ENCODE results near the gene CYP27C1.
"Not testable (repeated sequence)": the region's sequence is repeated elsewhere in the genome, so short reads cannot be mapped to it uniquely, and the experiment has no call there.

CYP27C1 gene

GRCh38 chr2:127226132-127226519, 6.0 kb upstream of the CYP27C1 start:
- Histone ChIP-seq H3K27ac (peak overlapping the region in 14 of 21 experiments; percentile 10 to 73 (median 50)), H3K4me3 (peak overlapping the region in 1 of 7 experiments; percentile 4)

- no peak overlapping the region for H3K4me3 ChIP-seq
- H3K27ac ChIP-seq = peak overlapping the region in 6 of 21 experiments; percentile 10 to 73 (median 29)
Measured at GRCh38 chr2:127225186-127225960, 5.3 kb upstream of the CYP27C1 start.

DNA sequence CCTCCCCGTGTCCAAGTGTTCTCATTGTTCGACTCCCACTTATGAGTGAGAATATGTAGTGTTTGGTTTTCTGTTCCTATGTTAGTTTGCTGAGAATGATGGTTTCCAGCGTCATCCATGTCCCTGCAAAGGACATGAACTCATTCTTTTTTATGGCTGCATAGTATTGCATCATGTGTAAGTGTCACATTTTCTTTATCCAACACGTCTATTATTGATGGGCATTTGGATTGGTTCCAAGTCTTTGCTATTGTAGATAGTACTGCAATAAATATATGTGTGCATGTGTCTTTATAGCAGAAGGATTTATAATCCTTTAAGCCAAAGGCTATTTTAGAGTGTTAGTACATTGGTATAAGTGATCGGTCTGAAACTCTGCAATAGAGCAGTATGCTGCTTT, 4.0 kb upstream of the CYP27C1 start:
- H3K4me3 ChIP-seq, H3K27ac ChIP-seq: not testable (repeated sequence)

DNA sequence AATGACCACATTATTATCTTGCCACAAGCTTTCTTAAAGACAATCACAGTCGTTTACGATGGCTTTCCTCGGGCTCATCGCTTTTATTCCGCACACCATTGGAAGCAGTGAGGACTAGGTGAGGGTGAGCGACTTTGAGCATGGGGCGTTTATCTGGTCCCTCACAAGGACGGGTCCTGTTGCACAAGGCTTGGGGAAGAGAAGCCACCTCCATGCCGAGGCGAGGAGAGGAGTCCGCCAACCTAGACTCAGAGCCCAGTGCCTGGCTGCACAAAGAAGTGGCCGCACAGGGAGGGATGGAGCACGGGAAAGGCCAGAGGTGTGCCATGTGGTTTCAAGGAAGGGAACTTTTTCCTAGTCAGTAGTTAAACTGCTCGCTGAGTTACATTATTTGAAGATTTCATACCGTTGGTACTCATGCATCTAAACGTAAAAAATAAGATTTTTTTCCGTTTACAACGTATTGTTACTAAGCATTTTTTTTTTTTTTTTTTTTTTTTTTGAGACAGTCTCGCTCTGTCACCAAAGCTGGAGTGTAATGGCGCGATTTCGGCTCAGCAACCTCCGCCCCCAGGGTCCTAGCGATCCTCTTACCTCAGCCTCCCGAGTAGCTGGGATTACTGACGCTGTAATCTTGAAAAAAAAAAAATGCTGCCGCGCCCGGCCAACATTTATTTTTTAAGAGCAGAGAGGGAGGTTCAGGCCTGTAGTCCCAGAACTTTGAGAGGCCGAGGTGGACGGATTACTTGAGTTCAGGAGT, 849 bp upstream of the CYP27C1 start:
- H3K27ac ChIP-seq = peak overlapping the region in 14 of 21 experiments; percentile 8 to 99 (median 92)
- peak overlapping the region in 5 of 7 experiments; percentile 46 to 59 (median 53) for H3K4me3 ChIP-seq

DNA sequence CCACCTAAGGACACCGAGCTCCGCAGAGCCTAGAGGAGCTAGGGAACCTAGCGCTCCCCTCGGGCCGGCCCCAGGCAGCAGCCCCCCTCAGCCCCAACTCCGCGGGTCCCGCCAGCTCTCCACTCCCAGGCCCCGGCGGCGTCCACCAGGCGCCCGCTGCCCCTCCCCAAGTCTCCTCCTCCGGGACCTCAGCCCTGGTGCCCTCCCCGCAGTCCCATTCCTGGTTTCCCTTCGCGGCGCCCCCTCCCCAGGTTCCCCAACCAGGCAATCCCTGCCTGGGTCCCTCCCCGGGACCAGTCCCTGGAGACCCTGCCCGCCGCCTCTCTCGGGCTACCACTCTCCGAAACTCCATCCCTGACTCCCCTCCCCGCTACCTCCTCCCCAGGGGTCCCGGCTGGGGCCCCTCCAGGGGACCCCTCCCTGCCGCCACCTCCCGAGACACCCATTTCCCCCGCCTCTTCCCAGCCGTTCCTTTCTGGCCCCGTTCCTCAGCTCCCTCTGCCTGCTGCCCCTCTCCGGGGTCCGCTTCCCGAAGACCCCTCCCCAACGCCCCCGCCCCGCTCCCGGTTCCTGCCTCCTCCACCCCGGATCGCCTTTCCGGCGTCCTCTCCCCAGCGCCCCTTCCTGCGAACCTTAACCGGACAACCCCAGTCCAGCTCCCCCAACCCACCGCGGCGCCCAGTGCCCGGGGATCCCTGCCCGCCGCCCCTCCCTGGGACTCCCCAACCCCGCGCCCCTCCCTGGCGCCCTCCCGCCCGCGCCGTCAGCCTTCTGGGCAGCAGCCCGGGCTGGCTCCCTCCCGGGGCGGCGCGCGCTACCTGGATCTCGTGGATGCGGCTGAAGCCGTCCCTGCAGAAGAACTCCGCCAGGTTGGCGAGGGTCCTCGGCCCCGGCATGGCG, 678 bp downstream of the CYP27C1 start:
- Histone ChIP-seq H3K4me3 (peak overlapping the region; percentile 31 to 59 (median 53)), H3K27ac (peak overlapping the region; percentile 78 to 99 (median 89))

DNA sequence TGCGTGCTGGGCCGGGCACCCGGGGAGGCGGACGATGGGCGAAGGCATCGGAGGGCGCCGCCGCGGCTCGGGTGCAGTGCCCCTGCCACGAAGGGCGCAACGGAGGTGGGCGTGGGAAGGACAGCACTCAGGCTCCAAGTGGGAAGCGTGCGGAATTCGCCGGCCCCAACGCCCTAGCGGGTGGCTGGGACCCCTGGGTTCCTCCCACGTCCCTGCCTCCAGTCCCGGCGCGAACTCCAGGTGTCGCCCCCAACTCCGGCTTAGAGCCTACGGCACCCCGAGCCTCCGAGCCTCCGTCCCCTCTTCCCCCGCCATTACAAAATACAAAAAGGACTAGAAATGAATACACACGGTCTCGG, 1.3 kb downstream of the CYP27C1 start:
- Histone ChIP-seq H3K4me3 (peak overlapping the region; percentile 31 to 59 (median 53)), H3K27ac (peak overlapping the region; percentile 78 to 99 (median 89))

DNA sequence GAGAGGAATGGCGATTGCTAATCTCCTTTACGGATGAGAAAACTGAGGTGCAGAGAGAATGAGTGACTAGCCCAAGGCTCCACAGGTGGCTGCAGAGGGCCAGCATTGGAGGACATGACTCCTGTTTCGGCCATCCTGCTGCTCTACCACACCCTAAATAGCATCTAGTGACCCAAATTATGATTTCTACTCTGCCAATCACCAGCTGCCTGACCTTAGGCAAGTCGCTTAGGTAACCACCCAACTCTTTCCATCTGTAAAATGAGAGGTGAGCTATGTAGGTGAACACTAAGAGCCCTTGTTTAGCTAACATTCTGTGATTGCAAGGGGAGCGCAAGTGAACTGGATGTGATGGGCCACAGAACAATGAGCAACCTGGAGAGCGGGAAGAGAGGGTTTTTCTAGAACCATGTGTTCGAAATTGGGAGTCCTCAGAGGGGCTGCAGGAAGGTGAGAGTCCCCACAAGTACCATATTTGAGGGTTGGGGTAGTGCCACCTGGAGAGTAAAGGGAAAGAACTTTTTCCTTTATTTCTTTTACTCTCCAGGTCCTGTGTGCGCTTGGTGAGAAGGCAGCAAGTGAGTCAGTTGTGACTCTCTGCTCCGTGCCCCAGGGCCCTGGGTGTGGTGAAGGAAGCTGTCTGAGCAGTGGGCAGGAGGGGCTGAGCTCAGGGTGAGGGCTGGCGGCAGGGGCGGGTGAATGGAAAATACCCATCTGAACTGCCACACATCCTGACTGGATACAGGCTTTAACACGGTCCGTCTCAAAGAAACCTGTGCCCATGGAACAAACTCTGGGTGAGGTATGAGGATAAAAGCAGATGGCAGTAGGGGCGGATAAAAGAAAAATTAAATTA, 2.4 kb downstream of the CYP27C1 start:
- H3K4me3 ChIP-seq = peak overlapping the region in 3 of 7 experiments; percentile 51 to 59 (median 58)
- peak overlapping the region; percentile 1 to 99 (median 89) for H3K27ac ChIP-seq

DNA sequence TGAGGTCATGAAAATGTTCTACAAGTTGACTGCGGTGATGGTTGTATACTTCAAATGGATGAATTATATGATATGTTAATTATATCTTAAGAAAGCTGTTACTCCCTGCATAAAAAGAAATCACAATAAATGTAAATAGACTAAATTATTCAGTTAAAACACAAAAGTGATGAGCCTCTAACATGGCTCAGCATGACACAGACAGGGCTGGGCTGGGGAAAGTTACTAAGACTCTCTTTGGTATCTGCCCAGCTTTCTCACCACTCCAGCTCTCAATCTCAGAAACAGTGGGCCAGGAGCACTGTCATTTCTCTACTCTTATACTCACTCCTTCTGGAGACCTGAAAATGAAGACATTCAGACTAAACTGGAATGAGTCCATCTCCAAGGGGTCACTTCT, 3.5 kb downstream of the CYP27C1 start:
- no peak overlapping the region for H3K4me3 ChIP-seq

GRCh38 chr2:127216095-127216494, 4.0 kb downstream of the CYP27C1 start:
- H3K4me3 ChIP-seq = no peak overlapping the region
- peak overlapping the region in 3 of 21 experiments; percentile 73 to 98 (median 79) for H3K27ac ChIP-seq

More for the DNA sequence above, 3.5 kb downstream of the CYP27C1 start:
- H3K27ac ChIP-seq = peak overlapping the region in 15 of 21 experiments; percentile 35 to 98 (median 76)

- H3K27ac ChIP-seq, H3K4me3 ChIP-seq: not testable (repeated sequence)
Measured at GRCh38 chr2:127214201-127214600, 5.9 kb downstream of the CYP27C1 start.

DNA sequence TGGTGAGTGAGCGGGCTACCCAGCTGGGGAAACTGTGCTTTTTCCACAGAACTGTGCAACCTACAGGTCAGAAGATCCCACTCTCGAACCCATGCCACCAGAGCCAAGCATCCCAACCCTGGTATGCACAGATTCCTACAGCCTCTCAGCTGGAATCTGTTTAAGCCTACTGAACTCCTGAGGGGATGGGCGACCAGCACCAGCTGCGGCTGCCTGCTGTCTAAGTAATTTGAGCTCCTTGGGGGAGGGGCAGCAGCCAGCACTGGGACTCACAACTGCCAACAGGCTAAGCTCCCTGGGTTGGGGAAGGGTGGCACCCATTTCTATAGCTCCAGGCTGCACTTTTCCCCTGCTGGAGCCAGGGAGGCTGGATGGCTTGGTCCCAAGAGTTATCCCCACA, 11.8 kb downstream of the CYP27C1 start:
- Histone ChIP-seq H3K4me3 (no peak overlapping the region), H3K27ac (no peak overlapping the region)

DNA sequence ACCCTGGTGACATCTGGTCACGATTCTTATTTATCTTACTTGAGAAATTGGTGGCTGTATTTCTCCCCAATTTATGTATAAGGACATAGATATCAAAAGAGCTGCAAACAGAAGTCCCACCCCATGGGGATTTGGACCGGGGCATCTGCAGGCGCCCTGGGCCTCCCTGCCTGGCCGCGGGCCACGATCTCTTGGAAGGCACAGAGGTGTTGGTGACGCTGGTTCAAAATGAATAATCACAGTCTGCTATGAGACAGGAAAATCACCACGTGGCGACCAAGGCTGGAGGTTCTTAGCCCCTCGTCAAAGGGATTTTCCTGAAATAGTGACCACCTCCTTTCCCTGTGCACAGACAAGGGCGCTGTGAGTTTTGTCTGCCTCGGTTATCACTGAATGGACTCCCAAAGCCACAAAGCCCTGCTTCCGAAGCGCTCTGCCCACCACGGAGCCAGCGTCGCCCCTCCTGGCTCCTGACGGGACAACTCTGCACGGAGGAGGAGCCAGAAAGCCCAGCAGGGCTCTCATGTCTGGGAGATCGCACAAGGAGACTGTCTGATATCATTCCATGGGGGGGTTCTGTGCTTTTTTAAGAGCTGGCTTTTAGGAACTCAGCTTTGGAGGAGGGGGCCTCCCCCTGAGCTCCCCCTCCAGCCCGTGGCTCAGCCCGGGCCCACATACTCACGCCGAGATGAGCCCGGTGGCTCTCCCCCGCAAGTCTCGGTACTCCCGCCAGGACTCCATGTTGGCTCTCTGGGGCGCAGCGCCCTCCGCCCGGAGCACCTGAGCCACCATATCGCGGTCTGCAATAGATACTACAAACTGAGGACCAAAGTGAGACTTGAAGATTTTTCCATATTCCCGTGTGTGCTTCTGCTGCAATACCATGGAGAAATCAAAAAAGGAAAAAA, 14.6 kb downstream of the CYP27C1 start:
- no peak overlapping the region for H3K27ac ChIP-seq
- no peak overlapping the region for H3K4me3 ChIP-seq

DNA sequence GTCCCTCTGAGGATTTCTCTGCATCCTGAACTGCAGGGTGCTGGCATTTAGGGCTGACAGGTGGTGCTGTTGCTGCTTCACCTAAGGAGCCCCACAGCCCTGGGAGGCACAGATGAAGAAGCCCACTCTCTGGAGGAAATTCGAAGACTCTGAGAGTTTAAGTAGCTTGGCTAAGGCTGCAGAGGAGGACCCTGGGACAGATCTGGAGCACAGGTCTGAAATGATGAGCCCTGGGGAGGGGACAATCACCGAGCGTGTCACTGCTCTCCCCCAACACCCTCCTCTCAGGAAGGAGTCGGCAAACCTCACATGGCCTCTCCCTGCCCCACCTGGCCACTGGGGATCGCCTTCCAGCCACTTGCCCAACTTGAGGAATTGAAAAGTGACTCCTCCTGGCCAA, 18.6 kb downstream of the CYP27C1 start:
- H3K4me3 ChIP-seq = no peak overlapping the region

GRCh38 chr2:127200962-127201361, 19.1 kb downstream of the CYP27C1 start:
- no peak overlapping the region for H3K4me3 ChIP-seq
- no peak overlapping the region for H3K27ac ChIP-seq

More for the DNA sequence above, 18.6 kb downstream of the CYP27C1 start:
- no peak overlapping the region for H3K27ac ChIP-seq

DNA sequence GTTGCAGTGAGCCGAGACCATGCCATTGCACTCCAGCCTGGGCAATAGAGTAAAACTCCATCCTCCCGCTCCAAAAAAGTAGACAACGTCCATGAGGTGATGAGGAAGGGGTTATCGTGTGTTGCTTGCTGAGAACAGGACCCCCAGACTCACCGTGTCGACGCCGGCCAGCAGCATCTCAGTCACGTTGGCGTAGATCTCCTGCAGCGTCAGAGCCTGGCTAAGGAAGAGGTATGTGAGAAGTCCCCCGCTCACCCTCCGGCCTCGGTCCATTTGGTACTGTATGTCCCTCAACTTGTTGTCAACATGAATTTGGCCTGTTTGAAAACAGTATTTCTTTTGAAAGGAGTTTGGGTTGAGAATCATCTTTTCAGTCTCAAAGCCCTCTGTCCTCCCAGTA, 20.9 kb downstream of the CYP27C1 start:
- Histone ChIP-seq H3K4me3 (no peak overlapping the region), H3K27ac (no peak overlapping the region)

DNA sequence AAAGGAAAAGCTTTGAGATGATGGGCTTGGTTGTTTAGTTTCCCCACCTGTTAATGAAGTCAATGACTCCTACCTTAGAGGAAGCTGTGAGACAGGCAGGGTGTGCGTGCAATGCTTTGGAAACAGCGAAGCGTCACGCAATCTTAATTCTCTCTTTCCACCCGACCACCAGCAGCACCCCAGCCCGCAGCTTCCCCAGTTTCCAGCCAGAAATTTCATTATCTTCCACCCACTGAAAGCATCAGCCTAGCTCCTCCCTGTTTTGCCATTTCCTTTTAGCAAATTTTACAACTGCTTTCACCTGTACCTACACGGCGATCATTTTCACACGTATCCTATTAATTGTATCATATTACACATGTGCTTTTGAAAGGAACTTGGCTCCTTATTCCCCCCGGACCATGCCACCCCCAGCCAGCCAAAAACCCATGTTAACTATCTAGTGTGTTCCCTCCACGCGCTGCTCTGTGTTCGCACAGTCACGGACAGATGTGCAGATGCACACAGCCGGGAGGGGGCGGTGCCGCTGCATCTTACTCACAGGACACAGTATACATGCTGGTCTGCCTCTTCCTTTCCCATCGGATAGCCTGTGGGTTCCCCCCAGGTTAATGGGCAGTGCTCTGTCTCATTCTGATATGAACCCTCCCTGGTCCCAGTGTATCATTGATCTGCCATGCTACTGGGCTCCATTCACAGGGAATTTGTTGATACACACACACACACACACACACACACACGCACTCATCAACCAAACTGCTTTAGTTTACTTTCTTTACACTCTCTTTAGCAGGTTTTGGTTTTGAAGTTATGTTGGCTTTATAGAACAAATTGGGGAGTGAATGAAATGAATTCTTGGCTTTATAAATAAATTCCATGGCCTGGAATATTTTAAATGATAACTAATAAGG, 22.4 kb downstream of the CYP27C1 start:
- H3K27ac ChIP-seq = no peak overlapping the region
- no peak overlapping the region for H3K4me3 ChIP-seq

DNA sequence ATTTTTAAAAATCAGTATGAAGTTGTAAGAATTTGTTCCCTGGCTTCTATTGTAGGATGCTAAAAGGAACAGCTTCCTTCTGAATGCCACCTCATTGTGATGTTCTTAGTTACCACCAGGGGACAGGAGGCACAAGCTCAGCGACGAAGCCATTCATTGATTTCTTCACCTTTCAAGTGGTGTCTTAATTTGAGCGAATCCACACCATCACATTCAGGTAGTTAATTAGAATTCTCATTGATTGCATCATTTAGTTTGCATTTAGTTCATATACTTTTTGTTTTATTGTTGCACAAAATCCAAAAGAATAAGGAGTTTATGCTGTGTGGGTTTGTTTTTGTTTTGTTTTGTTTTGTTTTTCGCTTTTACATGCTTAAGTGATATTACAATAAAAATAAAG, 23.1 kb downstream of the CYP27C1 start:
- H3K4me3 ChIP-seq = no peak overlapping the region

More for the DNA sequence above, 23.1 kb downstream of the CYP27C1 start:
- H3K27ac ChIP-seq = no peak overlapping the region

Data from skin epidermis (tissue), 12 donors.